GM11168 (cell line): ENCODE results near the gene IPO13.

Source experiments
- in situ Hi-C: fragments of 300-500 bp; cut with MboI; formaldehyde crosslinking; loops from one replicate; pipeline ENCODE4 v1.12.0; 2022; ENCODE audit warnings: low sequenced_read_pairs; ENCODE audit not compliant: unreplicated experiment

The IPO13 gene

DNA sequence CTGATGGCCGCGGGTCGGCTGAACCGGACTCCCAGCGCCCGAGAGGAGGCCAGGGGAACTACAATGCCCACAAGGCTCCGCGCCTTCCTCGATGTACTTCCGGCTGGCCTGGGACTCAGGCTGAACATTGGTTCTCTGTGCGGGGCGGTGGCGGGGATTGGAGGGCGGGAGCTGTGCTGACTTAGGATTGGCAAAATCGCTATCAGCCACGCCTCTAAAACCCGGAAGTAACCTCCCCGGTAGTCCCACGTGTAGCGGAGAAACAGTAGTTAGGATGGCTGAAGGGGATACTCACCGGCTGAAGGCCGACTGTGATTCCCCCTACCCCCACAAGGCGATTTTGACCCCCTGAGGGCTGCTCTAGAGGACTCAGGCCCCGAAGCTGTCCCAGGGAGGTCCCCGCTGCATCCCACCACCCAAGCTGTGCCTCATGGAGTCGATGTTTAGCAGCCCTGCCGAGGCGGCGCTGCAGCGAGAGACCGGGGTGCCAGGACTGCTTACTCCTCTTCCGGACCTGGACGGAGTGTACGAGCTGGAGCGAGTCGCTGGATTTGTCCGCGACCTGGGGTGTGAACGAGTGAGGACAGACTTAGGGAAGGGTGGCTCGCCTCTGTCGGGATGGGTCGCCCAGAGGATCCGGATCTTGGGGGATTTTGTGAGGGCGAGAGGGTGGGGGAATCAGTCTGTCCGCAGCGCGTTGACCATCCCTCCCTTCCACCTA lies 23.2 kb downstream of the IPO13 start, which contains the start of gene DPH2:
Gene DPH2, plus strand, starts transcription at position 265 of the 721 bp plus-strand sequence. Its CDS starts 166 bp downstream, at position 431.
- in situ Hi-C loops = no loop called here

DNA sequence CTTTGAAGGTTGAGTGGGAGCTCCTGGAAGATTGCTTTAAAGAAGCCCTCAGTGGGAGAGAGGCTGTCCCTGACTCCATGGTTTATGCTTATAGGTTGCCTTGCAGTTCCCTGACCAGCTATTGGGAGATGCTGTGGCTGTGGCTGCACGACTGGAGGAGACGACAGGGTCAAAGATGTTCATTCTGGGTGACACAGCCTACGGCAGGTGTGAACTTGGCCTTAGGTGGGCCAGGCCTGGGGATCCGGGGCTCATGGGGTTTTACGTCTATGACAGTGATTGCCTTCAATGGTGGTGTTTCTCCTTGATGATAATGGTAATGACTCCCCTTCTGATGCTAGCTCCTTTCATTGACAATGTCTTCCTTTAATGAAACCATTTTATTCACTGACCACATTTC lies 23.8 kb downstream of the IPO13 start:
- in situ Hi-C loops = no loop called here

- in situ Hi-C loops = no loop called here
Measured at GRCh38 chr1:43970911-43971310, 24.2 kb downstream of the IPO13 start.

DNA sequence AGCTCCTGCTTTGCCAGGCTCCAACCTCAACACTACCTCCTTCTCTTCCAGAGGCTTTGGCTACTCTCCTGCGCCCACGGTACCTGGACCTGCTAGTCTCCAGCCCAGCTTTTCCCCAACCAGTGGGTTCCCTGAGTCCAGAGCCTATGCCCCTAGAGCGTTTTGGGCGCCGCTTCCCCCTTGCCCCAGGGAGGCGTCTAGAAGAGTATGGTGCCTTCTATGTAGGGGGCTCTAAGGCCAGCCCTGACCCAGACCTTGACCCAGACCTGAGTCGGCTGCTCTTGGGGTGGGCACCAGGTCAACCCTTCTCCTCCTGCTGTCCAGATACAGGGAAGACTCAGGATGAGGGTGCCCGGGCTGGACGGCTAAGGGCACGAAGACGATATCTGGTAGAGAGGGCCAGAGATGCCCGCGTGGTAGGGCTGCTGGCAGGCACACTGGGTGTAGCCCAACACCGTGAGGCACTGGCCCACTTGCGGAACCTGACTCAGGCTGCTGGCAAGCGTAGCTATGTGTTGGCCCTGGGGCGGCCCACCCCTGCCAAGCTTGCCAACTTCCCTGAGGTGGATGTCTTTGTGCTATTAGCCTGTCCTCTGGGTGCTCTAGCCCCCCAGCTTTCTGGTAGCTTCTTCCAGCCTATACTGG lies 24.7 kb downstream of the IPO13 start:
- in situ Hi-C loops = no loop called here

- in situ Hi-C loops = no loop called here
Measured at GRCh38 chr1:43973981-43974442, 27.3 kb downstream of the IPO13 start.

- in situ Hi-C loops = no loop called here
Measured at GRCh38 chr1:43974443-43975248, 27.9 kb downstream of the IPO13 start, which contains the start of gene ATP6V0B. ATP6V0B (plus strand) TSS chr1:43974960; CDS start chr1:43975041, 81 bp downstream.

DNA sequence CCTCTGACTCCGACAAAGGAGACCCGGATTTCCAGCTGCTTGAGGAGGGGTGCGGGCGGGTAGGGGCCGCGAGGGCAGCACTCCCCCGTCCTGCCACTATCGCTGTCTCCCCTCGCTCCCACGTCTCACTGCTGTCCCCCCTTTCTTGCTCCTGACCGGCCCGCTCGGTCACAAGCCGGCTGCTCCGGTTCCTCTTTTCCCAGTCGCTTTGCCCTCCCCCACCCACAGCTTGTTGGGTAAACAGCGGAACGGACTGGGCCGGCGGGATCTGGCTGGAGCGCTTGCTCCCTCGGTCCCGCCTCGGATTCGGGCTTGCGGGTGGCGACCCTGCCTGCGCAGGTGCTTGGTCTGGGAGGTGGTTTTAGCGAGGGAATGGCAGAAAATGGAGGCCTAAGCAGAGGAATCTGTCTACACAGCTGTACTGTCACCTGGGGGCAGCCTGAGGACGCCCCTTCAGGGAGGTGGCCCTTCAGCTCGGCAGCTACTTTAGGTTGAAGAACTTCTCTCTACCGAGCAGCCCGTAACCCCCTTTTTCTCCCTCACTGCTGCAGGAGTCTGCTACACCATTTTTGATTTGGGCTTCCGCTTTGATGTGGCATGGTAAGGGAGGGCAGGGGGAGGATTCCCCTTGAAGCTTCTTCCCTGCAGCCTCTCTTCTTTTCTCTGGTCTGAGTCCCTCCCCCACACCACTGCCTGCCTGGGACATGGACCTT lies 28.7 kb downstream of the IPO13 start:
- in situ Hi-C loops = no loop called here

DNA sequence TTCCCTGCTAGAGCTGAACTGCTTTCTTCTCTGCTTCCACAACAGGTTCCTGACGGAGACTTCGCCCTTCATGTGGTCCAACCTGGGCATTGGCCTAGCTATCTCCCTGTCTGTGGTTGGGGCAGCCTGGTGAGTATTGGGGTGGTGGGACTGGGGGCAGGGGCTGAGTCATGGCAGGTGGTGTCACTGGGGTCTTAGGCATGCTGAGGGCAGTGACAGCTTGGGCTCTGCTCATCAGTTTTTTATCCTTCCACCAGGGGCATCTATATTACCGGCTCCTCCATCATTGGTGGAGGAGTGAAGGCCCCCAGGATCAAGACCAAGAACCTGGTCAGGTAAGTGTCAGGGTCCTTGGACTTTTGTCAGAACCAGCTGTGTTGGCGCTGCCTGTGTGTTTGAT lies 29.3 kb downstream of the IPO13 start:
- in situ Hi-C loops = no loop called here

GRCh38 chr1:43976890-43977289 lies 30.1 kb downstream of the IPO13 start:
- in situ Hi-C loops = no loop called here

- in situ Hi-C loops = no loop called here
Measured at GRCh38 chr1:43977376-43978263, 30.9 kb downstream of the IPO13 start.

DNA sequence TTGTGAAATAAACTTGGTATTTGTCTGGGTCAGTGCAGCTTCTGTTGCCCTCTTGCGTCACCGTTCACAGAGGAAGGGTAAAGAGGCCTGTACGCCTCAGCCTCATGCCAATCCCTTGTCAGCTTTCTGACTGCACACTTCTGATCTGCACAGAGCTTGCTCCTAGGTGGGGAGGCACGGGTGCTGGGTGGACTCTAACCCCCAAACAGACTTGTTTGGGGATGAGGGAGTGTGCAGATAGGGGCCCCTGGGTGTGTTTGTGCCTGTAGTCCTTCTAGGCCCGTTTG lies 31.5 kb downstream of the IPO13 start:
- in situ Hi-C loops = no loop called here

GRCh38 chr1:43978551-43979260 lies 32.0 kb downstream of the IPO13 start, which contains the start of gene B4GALT2:
B4GALT2 (plus strand) TSS chr1:43979210; CDS start chr1:43981161, 1,951 bp downstream.
- in situ Hi-C loops = no loop called here

DNA sequence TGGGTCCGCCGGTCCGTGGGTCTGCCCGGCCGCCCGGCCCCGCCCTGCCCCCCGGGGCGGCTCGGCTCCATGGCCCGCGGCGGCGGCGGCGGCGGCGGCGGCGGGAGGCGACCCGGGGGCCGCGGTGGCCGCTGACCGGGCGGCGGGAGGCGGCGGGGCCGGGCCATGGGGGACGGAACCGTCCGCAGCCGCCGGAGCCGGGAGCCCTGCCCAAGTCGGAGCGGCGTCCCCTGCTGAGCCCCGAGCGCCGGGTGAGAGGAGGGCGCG lies 32.4 kb downstream of the IPO13 start:
- in situ Hi-C loops = no loop called here

- in situ Hi-C loops = no loop called here
Measured at GRCh38 chr1:43979528-43980254, 32.9 kb downstream of the IPO13 start.

DNA sequence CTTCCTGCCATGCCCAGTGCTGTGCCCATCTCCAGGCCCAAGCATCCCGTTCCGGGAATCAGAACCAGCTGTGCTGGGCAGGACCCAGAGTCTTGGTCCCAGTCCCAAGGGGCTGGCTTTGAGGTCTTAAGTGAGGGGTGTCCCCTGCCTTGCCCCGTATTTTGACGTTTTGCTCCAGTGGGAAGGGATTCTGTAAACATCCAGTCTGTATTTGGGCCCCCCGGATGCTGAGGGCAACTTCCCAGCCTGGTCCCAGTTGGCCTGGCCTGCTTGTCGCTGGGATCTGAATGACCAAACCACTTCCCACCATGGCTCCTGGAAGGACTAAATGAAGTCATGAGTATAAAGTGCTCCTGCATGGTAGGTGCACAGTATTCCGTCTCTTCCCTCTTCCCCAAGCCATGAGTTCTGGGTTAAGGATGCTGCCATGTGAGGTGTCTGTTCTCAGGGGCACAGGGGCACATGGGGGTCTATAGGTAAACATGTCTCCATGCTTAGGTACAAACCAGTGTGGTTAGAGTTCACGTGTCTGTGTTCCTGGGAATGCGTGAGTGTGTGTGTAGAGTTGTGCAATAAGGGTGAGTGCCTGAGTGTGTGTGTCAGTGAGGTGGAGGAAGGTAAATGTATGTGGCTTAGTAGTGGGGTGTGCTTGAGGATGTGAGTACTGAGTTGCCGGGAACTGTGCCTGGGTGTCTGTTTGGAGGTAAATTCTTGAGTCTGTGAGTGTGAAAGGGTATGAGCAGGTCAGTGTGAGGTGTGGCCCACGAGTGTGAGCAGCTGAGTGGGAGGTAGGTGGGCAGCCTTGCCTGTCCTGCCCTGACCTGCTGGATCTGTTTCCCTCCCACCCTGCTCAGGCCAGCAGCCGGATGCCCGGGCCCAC lies 33.7 kb downstream of the IPO13 start:
- in situ Hi-C loops = no loop called here

GRCh38 chr1:43981135-43981491 lies 34.4 kb downstream of the IPO13 start:
- in situ Hi-C loops = no loop called here

DNA sequence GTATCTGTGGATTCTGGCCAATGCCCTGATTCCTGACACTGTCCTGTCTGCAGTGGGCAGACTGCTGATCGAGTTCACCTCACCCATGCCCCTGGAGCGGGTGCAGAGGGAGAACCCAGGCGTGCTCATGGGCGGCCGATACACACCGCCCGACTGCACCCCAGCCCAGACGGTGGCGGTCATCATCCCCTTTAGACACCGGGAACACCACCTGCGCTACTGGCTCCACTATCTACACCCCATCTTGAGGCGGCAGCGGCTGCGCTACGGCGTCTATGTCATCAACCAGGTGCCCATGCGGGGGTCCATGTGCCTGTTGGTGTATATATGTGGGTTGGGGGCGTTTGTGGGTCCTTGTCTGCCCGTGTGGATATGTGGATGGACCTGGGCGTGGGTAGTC lies 34.9 kb downstream of the IPO13 start:
- in situ Hi-C loops = no loop called here

- in situ Hi-C loops = no loop called here
Measured at GRCh38 chr1:43982241-43982640, 35.5 kb downstream of the IPO13 start.
